ENCODE measurements around the gene MYO5B.

- no peak for TF ChIP-seq CTCF (IDR thresholded peaks at IDR 0.05)
- no peak for TF ChIP-seq POLR2A (IDR thresholded peaks at IDR 0.05)
Measured at GRCh38 chr18:50004013-50004412, 190.9 kb downstream of the MYO5B start.
